ENCODE measurements around the gene SLC13A4. TPM values are rescaled to one million over a fixed set of nuclear protein-coding genes. Genes with fewer than 3 reads are reported as not detected.

The SLC13A4 gene
- total RNA-seq, 1 donor from 2014 or later = 5.2 TPM

DNA sequence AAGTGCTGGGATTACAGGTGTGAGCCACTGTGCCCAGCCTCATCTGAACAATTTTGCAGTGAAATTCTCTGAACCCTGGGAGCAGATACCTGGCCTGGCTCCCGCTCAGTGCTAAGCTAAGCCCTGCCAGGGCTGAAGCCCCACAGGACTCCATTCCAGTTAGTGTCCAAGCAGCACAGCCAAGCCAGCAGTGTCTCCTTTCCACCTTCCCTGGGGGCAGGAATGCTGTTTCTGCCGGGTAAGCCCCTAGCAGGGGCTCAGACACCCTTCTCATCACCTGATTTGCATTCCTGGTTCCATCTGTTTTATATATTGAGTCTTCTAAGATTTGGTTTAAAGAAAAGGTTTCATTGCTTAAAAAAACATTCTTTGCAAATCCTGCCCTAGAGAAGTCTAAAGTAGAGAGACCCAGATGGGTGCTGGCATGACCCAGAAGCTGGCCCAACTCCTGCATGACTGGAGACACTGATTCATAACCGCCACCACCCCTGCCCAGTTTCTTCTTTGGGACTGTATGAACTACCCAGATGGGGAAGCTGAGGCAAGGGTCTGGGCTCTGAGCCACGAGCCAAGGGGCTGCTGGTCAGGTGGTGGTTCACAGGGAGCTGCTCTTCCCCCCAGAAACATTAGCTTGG is 14.0 kb downstream of the SLC13A4 start:
- Mint-ChIP-seq H3K4me3 (no peak overlapping the region), H3K27ac (no peak overlapping the region), H3K27me3 (no peaks in the 10 kb centered on the region), H3K4me1 (ENCODE audit: unreplicated experiment) (peaks cover 8% of the 10 kb centered on the region), H3K36me3 (no peaks in the 10 kb centered on the region), H3K9me3 (peaks cover 4% of the 10 kb centered on the region)
- no peak for DNase-seq (ENCODE audit: extremely low spot score, unreplicated experiment)
- TF ChIP-seq CTCF (conservative IDR thresholded peaks at IDR 0.05) = no peak

DNA sequence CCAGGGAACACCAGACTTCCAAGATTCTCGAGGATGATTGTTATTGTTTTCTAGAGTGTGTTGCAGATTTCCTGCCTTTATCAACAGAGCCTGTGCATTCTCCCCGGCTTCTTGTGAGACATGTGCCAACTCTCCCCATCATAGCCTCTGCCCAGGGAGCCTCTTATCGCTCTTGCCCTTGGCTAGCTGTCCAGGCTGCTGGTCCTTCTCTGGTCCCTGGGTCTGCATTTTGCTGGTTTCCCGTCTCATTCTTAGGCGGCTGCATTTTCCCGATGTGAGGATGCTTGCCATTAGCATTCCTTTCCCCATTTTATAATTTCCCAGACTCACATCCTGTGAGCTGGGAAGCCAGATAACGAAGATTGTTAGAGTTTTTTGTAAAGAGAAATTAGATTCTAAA is 15.2 kb downstream of the SLC13A4 start:
- no peak for DNase-seq (ENCODE audit: extremely low spot score, unreplicated experiment)
- H3K36me3 Mint-ChIP-seq = no peaks in the 10 kb centered on the region
- TF ChIP-seq CTCF (conservative IDR thresholded peaks at IDR 0.05) = no peak
- H3K4me3 Mint-ChIP-seq = peak overlapping the region; percentile 20
- H3K4me1 Mint-ChIP-seq (ENCODE audit: unreplicated experiment) = peaks cover 5% of the 10 kb centered on the region
- H3K27me3 Mint-ChIP-seq = no peaks in the 10 kb centered on the region
- peaks cover 4% of the 10 kb centered on the region for H3K9me3 Mint-ChIP-seq
- no peak overlapping the region for H3K27ac Mint-ChIP-seq

GRCh38 chr7:135712182-135712782 is 15.7 kb downstream of the SLC13A4 start:
- Mint-ChIP-seq H3K36me3 (no peaks in the 10 kb centered on the region), H3K4me3 (no peak overlapping the region), H3K9me3 (peaks cover 4% of the 10 kb centered on the region), H3K27ac (no peak overlapping the region), H3K4me1 (ENCODE audit: unreplicated experiment) (peaks cover 5% of the 10 kb centered on the region), H3K27me3 (no peaks in the 10 kb centered on the region)
- no peak for TF ChIP-seq CTCF (conservative IDR thresholded peaks at IDR 0.05)
- DNase-seq (ENCODE audit: extremely low spot score, unreplicated experiment) = no peak

DNA sequence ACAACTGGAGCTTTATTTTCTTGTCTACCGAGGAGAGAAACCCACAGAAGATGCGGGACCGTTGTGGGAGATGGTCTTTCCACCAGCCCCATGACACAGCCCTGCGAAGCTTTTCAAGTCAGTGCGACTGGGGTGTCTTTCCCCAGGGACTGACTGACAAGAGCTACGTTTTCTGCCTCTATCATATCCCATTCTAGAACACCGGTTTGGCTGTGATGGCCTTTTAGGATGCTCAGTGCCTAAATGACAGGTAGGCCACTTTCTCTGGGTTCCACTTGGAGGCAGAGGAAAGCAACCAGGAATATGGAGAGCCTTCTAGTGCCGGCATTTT is 16.9 kb downstream of the SLC13A4 start:
- no peaks in the 10 kb centered on the region for H3K36me3 Mint-ChIP-seq
- peaks cover 4% of the 10 kb centered on the region for H3K9me3 Mint-ChIP-seq
- no peak overlapping the region for H3K27ac Mint-ChIP-seq
- peaks cover 5% of the 10 kb centered on the region for H3K4me1 Mint-ChIP-seq (ENCODE audit: unreplicated experiment)
- H3K4me3 Mint-ChIP-seq = no peak overlapping the region
- peak; percentile 49 for TF ChIP-seq CTCF (conservative IDR thresholded peaks at IDR 0.05)
- no peak for DNase-seq (ENCODE audit: extremely low spot score, unreplicated experiment)
- H3K27me3 Mint-ChIP-seq = no peaks in the 10 kb centered on the region

DNA sequence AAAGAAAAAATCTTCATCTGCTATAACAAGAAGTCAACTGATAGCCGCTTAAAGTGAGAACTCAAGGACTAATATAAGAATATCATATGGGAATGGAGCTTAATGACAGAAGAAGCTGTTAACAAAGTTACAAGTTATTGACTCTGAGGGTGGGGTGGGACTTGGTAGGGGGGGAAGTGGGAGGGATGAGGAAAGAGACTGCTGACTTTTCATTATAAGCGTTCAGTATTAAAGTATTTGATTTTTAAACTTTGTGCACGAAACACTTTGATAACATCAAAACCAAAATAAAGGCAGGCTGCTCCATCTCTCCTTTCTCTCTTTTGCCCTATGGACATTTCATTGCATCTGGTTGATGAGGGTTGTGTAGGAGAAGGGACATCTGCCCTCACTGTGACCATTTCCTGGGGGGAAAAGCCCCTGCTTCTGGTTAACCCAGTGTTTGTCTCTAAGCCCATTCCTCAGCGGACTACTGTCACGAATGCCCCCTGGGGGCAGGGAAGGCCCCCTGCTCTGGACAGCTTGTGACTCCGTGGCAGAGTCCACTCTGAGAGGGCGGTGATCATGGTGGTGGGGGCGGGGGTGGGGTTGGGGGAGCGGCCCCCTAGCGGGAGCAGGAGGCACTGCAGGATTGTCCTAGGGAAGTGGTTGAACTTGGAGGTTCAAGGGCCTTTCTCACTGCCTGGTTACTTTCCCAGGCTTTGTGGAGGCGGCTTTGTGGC is 17.4 kb downstream of the SLC13A4 start:
- peak; percentile 82 for TF ChIP-seq CTCF (conservative IDR thresholded peaks at IDR 0.05)
- H3K27ac Mint-ChIP-seq = no peak overlapping the region
- no peak for DNase-seq (ENCODE audit: extremely low spot score, unreplicated experiment)
- H3K4me3 Mint-ChIP-seq = no peak overlapping the region
- no peaks in the 10 kb centered on the region for H3K36me3 Mint-ChIP-seq
- no peaks in the 10 kb centered on the region for H3K27me3 Mint-ChIP-seq
- H3K9me3 Mint-ChIP-seq = peaks cover 4% of the 10 kb centered on the region
- H3K4me1 Mint-ChIP-seq (ENCODE audit: unreplicated experiment) = peaks cover 5% of the 10 kb centered on the region
